Left kidney (tissue), 2 donors: ENCODE data around the gene ADAR. TPM values are rescaled to one million over a fixed set of nuclear protein-coding genes. Genes with fewer than 3 reads are reported as not detected.

Experiments
- DNase-seq: peaks from one replicate; pipeline ENCODE4 v3.0.0-alpha.2; 2013
- polyA plus RNA-seq: library from polyadenylated mRNA; unstranded; fragments of 120-200 nt; gene quantifications from one replicate; pipeline ENCODE4 v1.2.1, GENCODE V29; 2013; ENCODE audit not compliant: insufficient read length

ADAR gene
- polyA plus RNA-seq, 1 donor: 163 TPM

GRCh38 chr1:154616659-154617345, 8.8 kb upstream of the ADAR start:
- no peak for DNase-seq

- no peak for DNase-seq
These were observed 7.4 kb upstream of the ADAR start for GRCh38 chr1:154615411-154615810.

GRCh38 chr1:154614901-154615300, 6.9 kb upstream of the ADAR start:
- no peak for DNase-seq

- no peak for DNase-seq
These were observed 6.3 kb upstream of the ADAR start for GRCh38 chr1:154614247-154614646.

GRCh38 chr1:154611150-154611862, 3.3 kb upstream of the ADAR start:
- DNase-seq: no peak

GRCh38 chr1:154609398-154610380, 1.7 kb upstream of the ADAR start:
- no peak for DNase-seq

GRCh38 chr1:154608397-154609270, 648 bp upstream of the ADAR start:
- DNase-seq: peak; percentile 54

GRCh38 chr1:154607106-154607608, 829 bp downstream of the ADAR start:
- DNase-seq: no peak

- no peak for DNase-seq
These were observed 2.5 kb downstream of the ADAR start for GRCh38 chr1:154605534-154605933.

GRCh38 chr1:154603317-154603716, 4.7 kb downstream of the ADAR start:
- no peak for DNase-seq

GRCh38 chr1:154599658-154600057, 8.3 kb downstream of the ADAR start:
- no peak for DNase-seq

- DNase-seq: no peak
These were observed 8.9 kb downstream of the ADAR start for GRCh38 chr1:154598871-154599635.

- no peak for DNase-seq
These were observed 12.4 kb downstream of the ADAR start for GRCh38 chr1:154595621-154596020.

GRCh38 chr1:154594811-154595210, 13.2 kb downstream of the ADAR start:
- no peak for DNase-seq

GRCh38 chr1:154593390-154593789, 14.6 kb downstream of the ADAR start:
- DNase-seq: no peak

- no peak for DNase-seq
These were observed 16.8 kb downstream of the ADAR start for GRCh38 chr1:154591206-154591605.

- no peak for DNase-seq
These were observed 17.2 kb downstream of the ADAR start for GRCh38 chr1:154590756-154591155.

GRCh38 chr1:154589780-154590179, 18.2 kb downstream of the ADAR start:
- no peak for DNase-seq

GRCh38 chr1:154586641-154587040, 21.3 kb downstream of the ADAR start:
- no peak for DNase-seq

- no peak for DNase-seq
These were observed 21.8 kb downstream of the ADAR start for GRCh38 chr1:154586231-154586630.
